ENCODE measurements around the gene SAMD4A. TPM values are rescaled to one million over a fixed set of nuclear protein-coding genes. Genes with fewer than 3 reads are reported as not detected.

SAMD4A gene
- polyA plus RNA-seq, 3 donors: 3.2 to 8.6 (median 4.2) TPM

DNA sequence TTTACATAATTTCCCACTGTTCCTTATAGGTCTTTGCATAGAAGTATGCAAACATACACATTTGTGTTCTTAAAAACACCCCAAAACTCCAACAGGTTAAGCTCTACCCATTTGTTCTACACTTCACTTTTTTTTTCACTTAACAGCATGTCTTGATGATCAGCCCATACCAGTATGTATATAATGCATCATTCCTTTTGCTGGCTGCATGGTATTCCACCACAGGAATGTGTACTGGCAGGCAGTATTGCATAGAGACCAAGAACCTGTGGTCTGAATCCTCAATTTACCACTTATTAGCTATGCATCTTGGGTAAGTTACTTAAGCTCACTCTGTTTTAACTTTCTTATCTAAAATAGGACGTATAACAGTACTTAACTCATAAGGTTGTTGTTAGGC lies 65.5 kb downstream of the SAMD4A start:
- H3K79me2 ChIP-seq (ENCODE audit: insufficient read depth, low read length): no peaks in the 10 kb centered on the region

DNA sequence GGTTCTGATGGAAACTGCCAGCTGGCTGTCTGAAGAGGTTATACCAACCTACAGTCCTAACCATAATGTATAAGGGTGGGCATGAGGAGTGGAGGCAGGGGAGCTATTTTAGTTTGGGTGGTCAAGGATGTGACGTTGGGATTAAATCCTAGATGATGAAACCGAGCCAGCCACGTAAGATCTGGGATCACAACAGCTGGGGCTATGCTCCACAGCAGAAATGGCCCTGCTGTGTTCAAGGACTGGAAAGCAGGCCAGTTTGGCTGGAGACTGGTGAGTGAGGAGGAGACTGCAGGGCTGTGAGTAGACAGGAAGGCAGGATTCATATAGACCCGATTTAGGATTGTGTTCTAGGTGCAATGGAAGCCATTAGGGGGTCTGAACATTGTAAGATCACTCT lies 66.1 kb downstream of the SAMD4A start:
- intact Hi-C loops (cut with micrococcal nuclease): no loop called here
- Histone ChIP-seq H3K36me3 (replicated peaks in 1 of 2; ENCODE audit: control insufficient read depth in 1 of 2, insufficient read depth in 2 of 2, low read length in 2 of 2) (no peaks in the 10 kb centered on the region), H2AFZ (ENCODE audit: insufficient read depth, low read depth, low read length, poor library complexity, severe bottlenecking) (no peak overlapping the region), H3K4me2 (replicated peaks; ENCODE audit: extremely low read depth, low read length, poor library complexity, severe bottlenecking) (no peak overlapping the region), H3K9ac (ENCODE audit: insufficient read depth, low read length, poor library complexity, severe bottlenecking) (no peak overlapping the region), H3K27me3 (ENCODE audit: control insufficient read depth in 2 of 2, insufficient read depth in 2 of 2, low read length in 2 of 2) (no peaks in the 10 kb centered on the region), H3K4me1 (ENCODE audit: control insufficient read depth in 1 of 2, insufficient read depth in 2 of 2, low read length in 2 of 2) (peaks cover 16% of the 10 kb centered on the region in 2 donors), H3K9me3 (replicated peaks in 1 of 2; ENCODE audit: control insufficient read depth in 1 of 2, insufficient read depth in 1 of 2, low read length in 2 of 2) (no peaks in the 10 kb centered on the region), H3K4me3 (replicated peaks in 1 of 3; ENCODE audit: low read depth in 2 of 3, low read length in 3 of 3) (no peak overlapping the region), H3K27ac (ENCODE audit: low read depth in 1 of 2, low read length in 2 of 2) (no peak overlapping the region), H4K20me1 (ENCODE audit: insufficient read depth, low read length) (no peaks in the 10 kb centered on the region), H3K79me2 (ENCODE audit: insufficient read depth, low read length) (no peaks in the 10 kb centered on the region)
- Mint-ChIP-seq H3K27me3 (ENCODE audit: low read depth in 3 of 3) (peaks cover 2 to 3% (median 3%) of the 10 kb centered on the region in 3 donors), H3K27ac (no peak overlapping the region), H3K4me3 (no peak overlapping the region), H3K4me1 (peaks cover 22% of the 10 kb centered on the region), H3K9me3 (peaks cover 0 to 3% (median 0%) of the 10 kb centered on the region in 7 donors), H3K36me3 (no peaks in the 10 kb centered on the region)
- TF ChIP-seq CTCF (IDR thresholded peaks at IDR 0.05): no peak
- no peak for DNase-seq
- 100% methylated on average over 3 of the region's 4 CpGs for WGBS (ENCODE audit: insufficient coverage)

More for the DNA sequence above, 65.5 kb downstream of the SAMD4A start:
- WGBS (ENCODE audit: insufficient coverage): no CpG with 5 or more reads among the region's 1 CpG
- no peaks in the 10 kb centered on the region for H3K9me3 ChIP-seq (replicated peaks in 1 of 2; ENCODE audit: control insufficient read depth in 1 of 2, insufficient read depth in 1 of 2, low read length in 2 of 2)
- Mint-ChIP-seq H3K4me1 (peaks cover 28% of the 10 kb centered on the region), H3K27ac (no peak overlapping the region), H3K27me3 (ENCODE audit: low read depth in 3 of 3) (peaks cover 1 to 3% (median 2%) of the 10 kb centered on the region in 3 donors), H3K4me3 (no peak overlapping the region), H3K9me3 (peaks cover 0 to 3% (median 0%) of the 10 kb centered on the region in 7 donors), H3K36me3 (no peaks in the 10 kb centered on the region)
- no peak overlapping the region for H3K27ac ChIP-seq (ENCODE audit: low read depth in 1 of 2, low read length in 2 of 2)
- no peak overlapping the region for H3K4me3 ChIP-seq (replicated peaks in 1 of 3; ENCODE audit: low read depth in 2 of 3, low read length in 3 of 3)
- H3K4me1 ChIP-seq (ENCODE audit: control insufficient read depth in 1 of 2, insufficient read depth in 2 of 2, low read length in 2 of 2): peaks cover 22 to 23% of the 10 kb centered on the region in 2 donors
- no peaks in the 10 kb centered on the region for H3K36me3 ChIP-seq (replicated peaks in 1 of 2; ENCODE audit: control insufficient read depth in 1 of 2, insufficient read depth in 2 of 2, low read length in 2 of 2)
- intact Hi-C loops (cut with micrococcal nuclease): no loop called here
- no peak overlapping the region for H2AFZ ChIP-seq (ENCODE audit: insufficient read depth, low read depth, low read length, poor library complexity, severe bottlenecking)
- DNase-seq: no peak
- no peak for TF ChIP-seq CTCF (IDR thresholded peaks at IDR 0.05)
- no peaks in the 10 kb centered on the region for H3K27me3 ChIP-seq (ENCODE audit: control insufficient read depth in 2 of 2, insufficient read depth in 2 of 2, low read length in 2 of 2)
- H4K20me1 ChIP-seq (ENCODE audit: insufficient read depth, low read length): no peaks in the 10 kb centered on the region
- no peak overlapping the region for H3K9ac ChIP-seq (ENCODE audit: insufficient read depth, low read length, poor library complexity, severe bottlenecking)
- no peak overlapping the region for H3K4me2 ChIP-seq (replicated peaks; ENCODE audit: extremely low read depth, low read length, poor library complexity, severe bottlenecking)
